ENCODE measurements around the gene EIF2A.
"Not testable (repeated sequence)": the region's sequence is repeated elsewhere in the genome, so short reads cannot be mapped to it uniquely, and the experiment has no call there.

The EIF2A gene

GRCh38 chr3:150543531-150543930 lies 3.1 kb upstream of the EIF2A start:
- DNase-seq (ENCODE audit: low read depth): no peak

GRCh38 chr3:150544041-150544440 lies 2.5 kb upstream of the EIF2A start:
- no peak for DNase-seq (ENCODE audit: low read depth)

GRCh38 chr3:150544726-150545125 lies 1.9 kb upstream of the EIF2A start:
- DNase-seq (ENCODE audit: low read depth): no peak

- DNase-seq (ENCODE audit: low read depth): peak; percentile 28
Measured at GRCh38 chr3:150545419-150546225, 965 bp upstream of the EIF2A start.

GRCh38 chr3:150547045-150547741 lies 606 bp downstream of the EIF2A start:
- DNase-seq (ENCODE audit: low read depth): no peak

GRCh38 chr3:150555859-150556436 lies 9.4 kb downstream of the EIF2A start:
- no peak for DNase-seq (ENCODE audit: low read depth)

- DNase-seq (ENCODE audit: low read depth): no peak
Measured at GRCh38 chr3:150556792-150557191, 10.2 kb downstream of the EIF2A start.

- DNase-seq (ENCODE audit: low read depth): no peak
Measured at GRCh38 chr3:150557725-150558124, 11.1 kb downstream of the EIF2A start.

- DNase-seq (ENCODE audit: low read depth): no peak
Measured at GRCh38 chr3:150564243-150564642, 17.7 kb downstream of the EIF2A start.

- DNase-seq (ENCODE audit: low read depth): no peak
Measured at GRCh38 chr3:150567328-150567727, 20.7 kb downstream of the EIF2A start.

GRCh38 chr3:150577855-150578254 lies 31.3 kb downstream of the EIF2A start:
- DNase-seq (ENCODE audit: low read depth): no peak

GRCh38 chr3:150581174-150581573 lies 34.6 kb downstream of the EIF2A start:
- DNase-seq (ENCODE audit: low read depth): no peak

GRCh38 chr3:150582620-150583019 lies 36.0 kb downstream of the EIF2A start:
- DNase-seq (ENCODE audit: low read depth): no peak

- DNase-seq (ENCODE audit: low read depth): no peak
Measured at GRCh38 chr3:150583028-150583427, 36.4 kb downstream of the EIF2A start.

- no peak for DNase-seq (ENCODE audit: low read depth)
Measured at GRCh38 chr3:150588027-150588830, 41.6 kb downstream of the EIF2A start.

- no peak for DNase-seq (ENCODE audit: low read depth)
Measured at GRCh38 chr3:150589759-150590158, 43.2 kb downstream of the EIF2A start.

- no peak for DNase-seq (ENCODE audit: low read depth)
Measured at GRCh38 chr3:150594150-150594549, 47.6 kb downstream of the EIF2A start.

GRCh38 chr3:150597646-150598045 lies 51.1 kb downstream of the EIF2A start:
- no peak for DNase-seq (ENCODE audit: low read depth)

GRCh38 chr3:150599611-150600297 lies 53.2 kb downstream of the EIF2A start:
- no peak for DNase-seq (ENCODE audit: low read depth)

GRCh38 chr3:150600647-150601530 lies 54.3 kb downstream of the EIF2A start:
- not testable (repeated sequence) for DNase-seq (ENCODE audit: low read depth)

Data from stimulated activated CD8-positive, alpha-beta memory T cell treated with anti-CD3 and anti-CD28 coated beads, Interleukin-4, amount 100 ng/mL, for 24 hours (primary cell).